K562 (cell line): ENCODE data around the gene LNX2. TPM values are rescaled to one million over a fixed set of nuclear protein-coding genes. Genes with fewer than 3 reads are reported as not detected.

Source experiments
- ATAC-seq: fragments of 200-7000 bp; cut with Tn5 transposase; 3 replicates; pipeline ENCODE4 v1.9.1; 2020; ENCODE audit warnings: moderate library complexity
- BruUV-seq: library from RNA; stranded (reverse); fragments of 400-500 nt; replicated peaks from 2 replicates; lab custom pipeline; 2021; lab: Mats Ljungman, UMichigan
- CTCF ChIA-PET: fragments of 300-600 bp; formaldehyde crosslinking; extraction: SDS; loops from one replicate; lab custom pipeline; 2021; ENCODE audit warnings: low intra/inter-chr PET ratio; lab: Yijun Ruan, JAX
- POLR2A ChIA-PET: fragments of 300-600, 350-650 bp; sonication (Branson Sonifier 250); formaldehyde crosslinking; extraction: SDS; loops from one replicate; lab custom pipeline; 2021; ENCODE audit warnings: antibody characterized with exemption, inconsistent platforms; lab: Yijun Ruan, JAX
- DNase-seq, 4 experiments: peaks; one replicate each; pipeline versions ENCODE4 v3.0.0 to v3.0.0-alpha.2; 2011 to 2018; ENCODE audit warnings: low spot score in 3 of 4, mixed read lengths in 3 of 4; ENCODE audit errors: extremely low read depth in 1 of 4
- FAIRE-seq: peaks from 2 replicates; lab custom pipeline; 2011; peaks lifted over from hg19 to GRCh38; lab: Jason Lieb, UNC
- H2AFZ ChIP-seq: 2 replicates; pipeline ENCODE4 v1.6.0; 2011; ENCODE audit warnings: low read depth, low read length, control low read depth, inconsistent platforms
- H3K27ac ChIP-seq: fragments of 200-600 bp; 3 replicates; pipeline ENCODE4 v1.8.0; 2011; ENCODE audit warnings: low read depth, mild to moderate bottlenecking, control low read depth, inconsistent platforms, low read length, moderate library complexity, mixed read lengths; ENCODE audit errors: extremely low read depth
- H3K27me3 ChIP-seq, 2 experiments: fragments of 300-600 bp in 1 of 2; 2 replicates in 1 of 2; 3 replicates in 1 of 2; pipeline versions ENCODE4 v1.6.0 to v1.8.0; 2011; ENCODE audit warnings: inconsistent platforms in 2 of 2, low read length in 2 of 2, mild to moderate bottlenecking in 1 of 2, mixed read lengths in 1 of 2, moderate library complexity in 1 of 2; ENCODE audit not compliant: control insufficient read depth in 2 of 2, insufficient read depth in 2 of 2
- H3K36me3 ChIP-seq: fragments of 300-600 bp; 3 replicates; pipeline ENCODE4 v1.8.0; 2011; ENCODE audit warnings: mild to moderate bottlenecking, low read length, inconsistent platforms; ENCODE audit not compliant: control insufficient read depth, insufficient read depth
- H3K4me1 ChIP-seq, 2 experiments: fragments of 200-600 bp in 1 of 2; replicated peaks in 1 of 2; 2 replicates in 1 of 2; 3 replicates in 1 of 2; pipeline versions ENCODE4 v1.5.1 to v1.8.0; 2011; ENCODE audit warnings: inconsistent platforms in 2 of 2, low read length in 2 of 2, mild to moderate bottlenecking in 1 of 2, mixed read lengths in 1 of 2, moderate library complexity in 1 of 2; ENCODE audit not compliant: control insufficient read depth in 2 of 2, insufficient read depth in 2 of 2
- H3K4me2 ChIP-seq: 2 replicates; pipeline ENCODE4 v1.6.1; 2011; ENCODE audit warnings: low read length, control low read depth, inconsistent platforms, mixed read lengths; ENCODE audit not compliant: insufficient read depth
- H3K4me3 ChIP-seq: fragments of 200-600 bp; sonication (generic), shearing (Covaris generic); 2 replicates; pipeline ENCODE4 v1.5.1; 2016; ENCODE audit warnings: control low read depth, inconsistent platforms
- H3K79me2 ChIP-seq: fragments of 200-600 bp; 3 replicates; pipeline ENCODE4 v1.8.0; 2011; ENCODE audit warnings: low read length, inconsistent platforms; ENCODE audit not compliant: control insufficient read depth, insufficient read depth
- H3K9ac ChIP-seq, 2 experiments: 2 replicates each; pipeline versions ENCODE4 v1.6.0 to v1.6.1; 2011; ENCODE audit warnings: low read depth in 2 of 2, low read length in 2 of 2, control low read depth in 1 of 2, inconsistent platforms in 1 of 2, mild to moderate bottlenecking in 1 of 2, mixed read lengths in 1 of 2; ENCODE audit not compliant: insufficient read depth in 1 of 2
- H3K9me1 ChIP-seq: one replicate; pipeline ENCODE4 v1.6.0; 2011; ENCODE audit warnings: inconsistent platforms, mild to moderate bottlenecking, low read length, moderate library complexity; ENCODE audit not compliant: control insufficient read depth, insufficient read depth
- H3K9me3 ChIP-seq: replicated peaks from 2 replicates; pipeline ENCODE4 v1.5.1; 2011; ENCODE audit warnings: low read depth, low read length, inconsistent platforms; ENCODE audit not compliant: control insufficient read depth, insufficient read depth
- H4K20me1 ChIP-seq: replicated peaks from 2 replicates; pipeline ENCODE4 v1.6.1; 2011; ENCODE audit warnings: low read length, inconsistent platforms, mixed read lengths; ENCODE audit not compliant: control insufficient read depth, insufficient read depth
- CBX2 ChIP-seq: fragments of 200-600 bp; sonication (generic); IDR thresholded peaks from one replicate; pipeline ENCODE4 v1.6.1; 2012; ENCODE audit warnings: mild to moderate bottlenecking, low read length, inconsistent platforms; ENCODE audit not compliant: insufficient read depth, poor library complexity, severe bottlenecking
- CHCHD3 ChIP-seq: fragments of 250-450 bp; sonication (Bioruptor Pico); IDR thresholded peaks from 2 replicates; pipeline ENCODE4 v2.1.2; 2022; ENCODE audit warnings: mild to moderate bottlenecking
- COPS2 ChIP-seq: fragments of 450-650 bp; conservative IDR thresholded peaks from 2 replicates; pipeline ENCODE4 v1.6.1; 2016; ENCODE audit warnings: mild to moderate bottlenecking, moderate library complexity
- MTA1 ChIP-seq: fragments of 450-650 bp; IDR thresholded peaks from 2 replicates; pipeline ENCODE4 v1.6.1; 2017; ENCODE audit warnings: borderline replicate concordance
- PTBP1 ChIP-seq: fragments of 200-400 bp; formaldehyde crosslinking; IDR thresholded peaks from 2 replicates; pipeline ENCODE4 v1.6.1; 2017; ENCODE audit warnings: low read depth, low read length
- TAF9B ChIP-seq: fragments of 450-650 bp; IDR thresholded peaks from 2 replicates; pipeline ENCODE4 v1.6.1; 2018; ENCODE audit warnings: mild to moderate bottlenecking; ENCODE audit not compliant: partially characterized antibody
- ZEB2 ChIP-seq: fragments of 450-650 bp; IDR thresholded peaks from 2 replicates; pipeline ENCODE4 v1.6.1; 2016
- ZNF41 ChIP-seq: fragments of 250-450 bp; sonication (Bioruptor Pico); conservative IDR thresholded peaks from 2 replicates; pipeline ENCODE4 v1.4.0; 2020; ENCODE audit warnings: mild to moderate bottlenecking
- WGBS: fragments of 100-300 bp; shearing (Covaris generic); methylation state at CpG from one replicate; pipeline ENCODE4 v1.1.6; 2016; ENCODE audit warnings: low coverage, mixed read lengths; ENCODE audit not compliant: insufficient coverage; ENCODE audit errors: missing lambda C conversion rate; 5-methylcytosine and 5-hydroxymethylcytosine counted together
- in situ Hi-C: fragments of 300-500 bp; cut with MboI; formaldehyde crosslinking; loops from 4 replicates; pipeline ENCODE4 v1.15.0; 2018; ENCODE audit warnings: inconsistent platforms, mixed read lengths
- intact Hi-C: fragments of 100-400 bp; cut with micrococcal nuclease; formaldehyde crosslinking; loops from 2 replicates; pipeline ENCODE4 v1.14.2; 2022
- polyA plus RNA-seq, 8 experiments: library from polyadenylated mRNA; depleted of rRNA in 4 of 8; stranded (reverse) in 5 of 8; unstranded in 3 of 8; fragments of >200 nt; fragmentation: Nextera tagmentation in 2 of 8; fragmentation: Illumina TruSeq in 1 of 8; extraction: Ambion mirVana in 2 of 8; extraction: Trizol in 1 of 8; gene quantifications; 2 replicates each; pipeline versions ENCODE4 v1.2.1 to v1.2.3, GENCODE V29; 2011 to 2014; ENCODE audit warnings: inconsistent platforms in 1 of 8, missing spikeins in 1 of 8
- total RNA-seq, 7 experiments: library from RNA; depleted of rRNA in 6 of 7; stranded (reverse); fragments of >200 nt in 6 of 7; fragmentation: Illumina TruSeq in 2 of 7; extraction: Trizol in 2 of 7; gene quantifications; 2 replicates each; pipeline versions ENCODE4 v1.2.1 to v1.2.3, GENCODE V29; 2011 to 2021; ENCODE audit warnings: low replicate concordance in 1 of 7
- TF ChIP-seq, protein P1 (sequence below): sonication (generic); formaldehyde crosslinking; IDR thresholded peaks from 2 replicates; pipeline ENCODE4 v1.8.0; 2023; ENCODE audit warnings: missing genetic modification reagents, mild to moderate bottlenecking, borderline replicate concordance
- TF ChIP-seq, protein P2 (sequence below): sonication (generic); IDR thresholded peaks from 2 replicates; pipeline ENCODE4 v1.6.1; 2016

Gene LNX2
- total and polyA plus RNA-seq, 9 of the 15 experiments (the other 6 are each of a cell fraction or from before 2014, with no cell fraction given), result 1.5 to 5.5 (median 4.0) TPM

DNA sequence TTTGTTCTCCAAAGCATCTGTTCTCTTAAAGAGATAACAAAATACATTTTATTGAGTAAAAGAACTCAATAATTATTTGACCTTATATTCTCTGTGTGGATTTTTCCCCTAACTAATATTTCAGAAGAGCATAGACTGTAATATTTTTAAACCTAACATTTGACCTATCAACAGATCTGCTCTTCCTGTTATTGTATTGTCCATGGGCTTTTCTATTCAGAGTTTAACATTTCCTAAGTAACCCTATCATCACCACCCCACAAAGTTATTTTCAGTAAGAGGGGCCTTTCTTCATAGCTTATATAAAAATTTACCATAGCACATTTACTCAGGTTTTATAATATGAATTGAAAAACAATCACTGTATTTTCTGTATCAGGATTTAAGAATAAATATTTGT is 18.9 kb upstream of the LNX2 start (continued):
- TF ChIP-seq, protein P1, sequence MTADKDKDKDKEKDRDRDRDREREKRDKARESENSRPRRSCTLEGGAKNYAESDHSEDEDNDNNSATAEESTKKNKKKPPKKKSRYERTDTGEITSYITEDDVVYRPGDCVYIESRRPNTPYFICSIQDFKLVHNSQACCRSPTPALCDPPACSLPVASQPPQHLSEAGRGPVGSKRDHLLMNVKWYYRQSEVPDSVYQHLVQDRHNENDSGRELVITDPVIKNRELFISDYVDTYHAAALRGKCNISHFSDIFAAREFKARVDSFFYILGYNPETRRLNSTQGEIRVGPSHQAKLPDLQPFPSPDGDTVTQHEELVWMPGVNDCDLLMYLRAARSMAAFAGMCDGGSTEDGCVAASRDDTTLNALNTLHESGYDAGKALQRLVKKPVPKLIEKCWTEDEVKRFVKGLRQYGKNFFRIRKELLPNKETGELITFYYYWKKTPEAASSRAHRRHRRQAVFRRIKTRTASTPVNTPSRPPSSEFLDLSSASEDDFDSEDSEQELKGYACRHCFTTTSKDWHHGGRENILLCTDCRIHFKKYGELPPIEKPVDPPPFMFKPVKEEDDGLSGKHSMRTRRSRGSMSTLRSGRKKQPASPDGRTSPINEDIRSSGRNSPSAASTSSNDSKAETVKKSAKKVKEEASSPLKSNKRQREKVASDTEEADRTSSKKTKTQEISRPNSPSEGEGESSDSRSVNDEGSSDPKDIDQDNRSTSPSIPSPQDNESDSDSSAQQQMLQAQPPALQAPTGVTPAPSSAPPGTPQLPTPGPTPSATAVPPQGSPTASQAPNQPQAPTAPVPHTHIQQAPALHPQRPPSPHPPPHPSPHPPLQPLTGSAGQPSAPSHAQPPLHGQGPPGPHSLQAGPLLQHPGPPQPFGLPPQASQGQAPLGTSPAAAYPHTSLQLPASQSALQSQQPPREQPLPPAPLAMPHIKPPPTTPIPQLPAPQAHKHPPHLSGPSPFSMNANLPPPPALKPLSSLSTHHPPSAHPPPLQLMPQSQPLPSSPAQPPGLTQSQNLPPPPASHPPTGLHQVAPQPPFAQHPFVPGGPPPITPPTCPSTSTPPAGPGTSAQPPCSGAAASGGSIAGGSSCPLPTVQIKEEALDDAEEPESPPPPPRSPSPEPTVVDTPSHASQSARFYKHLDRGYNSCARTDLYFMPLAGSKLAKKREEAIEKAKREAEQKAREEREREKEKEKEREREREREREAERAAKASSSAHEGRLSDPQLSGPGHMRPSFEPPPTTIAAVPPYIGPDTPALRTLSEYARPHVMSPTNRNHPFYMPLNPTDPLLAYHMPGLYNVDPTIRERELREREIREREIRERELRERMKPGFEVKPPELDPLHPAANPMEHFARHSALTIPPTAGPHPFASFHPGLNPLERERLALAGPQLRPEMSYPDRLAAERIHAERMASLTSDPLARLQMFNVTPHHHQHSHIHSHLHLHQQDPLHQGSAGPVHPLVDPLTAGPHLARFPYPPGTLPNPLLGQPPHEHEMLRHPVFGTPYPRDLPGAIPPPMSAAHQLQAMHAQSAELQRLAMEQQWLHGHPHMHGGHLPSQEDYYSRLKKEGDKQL, result no peak
- TF ChIP-seq ZEB2 (no peak), CBX2 (no peak), MTA1 (no peak), ZNF41 (no peak), COPS2 (no peak)

DNA sequence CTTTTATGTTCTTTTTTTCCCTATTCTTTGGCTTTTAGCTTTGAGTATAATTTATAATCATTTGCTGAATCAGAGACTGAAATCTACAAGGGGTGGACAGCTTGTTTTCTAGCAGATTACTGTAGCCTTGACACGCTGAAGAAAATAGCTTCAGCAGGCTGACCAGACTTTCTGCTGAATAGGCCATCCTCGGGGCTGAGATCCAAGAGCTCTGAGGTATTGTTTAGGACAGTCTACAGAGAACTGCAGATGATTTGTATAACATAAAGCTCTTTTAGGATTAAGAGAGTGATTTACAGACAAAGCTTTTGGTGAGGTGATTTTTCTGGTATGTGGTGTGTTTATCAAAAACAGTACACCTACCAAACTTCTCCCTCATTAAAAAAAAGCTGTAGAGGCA is 18.2 kb upstream of the LNX2 start:
- peaks cover 13% of the 10 kb centered on the region; the same call in 2 of the 3 replicates for H3K79me2 ChIP-seq
- no peaks in the 10 kb centered on the region for H3K27me3 ChIP-seq
- FAIRE-seq, result no peak
- H2AFZ ChIP-seq, result no peak overlapping the region
- ChIA-PET CTCF (no interaction called here), POLR2A (interaction anchor here (0.5 to 1.5 kb wide), 6 partner anchors 10 to 1127 kb away, joined by 3 to 5 read pairs (median 3); partner anchors contain the start of gene LNX2)
- peaks cover 4% of the 10 kb centered on the region; the same call in 1 of the 3 replicates for H3K36me3 ChIP-seq
- H3K9me1 ChIP-seq, result no peaks in the 10 kb centered on the region
- in situ Hi-C loops, result no loop called here
- H4K20me1 ChIP-seq, result no peaks in the 10 kb centered on the region
- intact Hi-C loops, result no loop called here
- no peak for ATAC-seq
- WGBS, result 61% methylated on average over 2 of the region's 2 CpGs
- no TSS peak for BruUV-seq
- no peaks in the 10 kb centered on the region for H3K9me3 ChIP-seq
- DNase-seq, result no peak
- H3K9ac ChIP-seq, result no peak overlapping the region
- peaks cover 3% of the 10 kb centered on the region in 2 experiments; a peak in 3 of 5 replicates for H3K4me1 ChIP-seq
- H3K4me2 ChIP-seq, result no peak overlapping the region
- H3K4me3 ChIP-seq, result no peak overlapping the region
- no peak overlapping the region for H3K27ac ChIP-seq
- TF ChIP-seq CHCHD3 (CRISPR knock-in tag) (no peak), TAF9B (no peak), PTBP1 (no peak)
- TF ChIP-seq, protein P2, sequence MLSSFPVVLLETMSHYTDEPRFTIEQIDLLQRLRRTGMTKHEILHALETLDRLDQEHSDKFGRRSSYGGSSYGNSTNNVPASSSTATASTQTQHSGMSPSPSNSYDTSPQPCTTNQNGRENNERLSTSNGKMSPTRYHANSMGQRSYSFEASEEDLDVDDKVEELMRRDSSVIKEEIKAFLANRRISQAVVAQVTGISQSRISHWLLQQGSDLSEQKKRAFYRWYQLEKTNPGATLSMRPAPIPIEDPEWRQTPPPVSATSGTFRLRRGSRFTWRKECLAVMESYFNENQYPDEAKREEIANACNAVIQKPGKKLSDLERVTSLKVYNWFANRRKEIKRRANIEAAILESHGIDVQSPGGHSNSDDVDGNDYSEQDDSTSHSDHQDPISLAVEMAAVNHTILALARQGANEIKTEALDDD, result no peak
- TF ChIP-seq, protein P1, result no peak
